ENCODE results near the gene EDN2.

The EDN2 gene

GRCh38 chr1:41450747-41451285 lies 33.7 kb downstream of the EDN2 start:
- no peak for TF ChIP-seq CTCF (IDR thresholded peaks at IDR 0.05)
- no peak overlapping the region for H3K4me3 ChIP-seq (ENCODE audit: low read depth in 1 of 2, low read length in 1 of 2)

GRCh38 chr1:41449326-41449921 lies 35.1 kb downstream of the EDN2 start:
- peaks cover 4% of the 10 kb centered on the region for H3K9me3 ChIP-seq
- no peaks in the 10 kb centered on the region for H3K36me3 ChIP-seq
- H3K27ac ChIP-seq, result no peak overlapping the region
- no peaks in the 10 kb centered on the region for H3K4me1 ChIP-seq (ENCODE audit: control insufficient read depth in 1 of 2, insufficient read depth in 1 of 2, low read depth in 1 of 2, low read length in 1 of 2)
- TF ChIP-seq CTCF (IDR thresholded peaks at IDR 0.05), result no peak
- no peaks in the 10 kb centered on the region for H3K27me3 ChIP-seq
- no peak overlapping the region for H3K4me3 ChIP-seq (ENCODE audit: low read depth in 1 of 2, low read length in 1 of 2)

More at GRCh38 chr1:41450747-41451285, 33.7 kb downstream of the EDN2 start:
- no peaks in the 10 kb centered on the region for H3K9me3 ChIP-seq
- no peak overlapping the region for H3K27ac ChIP-seq
- no peaks in the 10 kb centered on the region for H3K36me3 ChIP-seq
- H3K27me3 ChIP-seq, result no peaks in the 10 kb centered on the region
- H3K4me1 ChIP-seq (ENCODE audit: control insufficient read depth in 1 of 2, insufficient read depth in 1 of 2, low read depth in 1 of 2, low read length in 1 of 2), result no peaks in the 10 kb centered on the region

- Histone ChIP-seq H3K4me3 (ENCODE audit: low read depth in 1 of 2, low read length in 1 of 2) (no peak overlapping the region), H3K36me3 (no peaks in the 10 kb centered on the region), H3K9me3 (peaks cover 7% of the 10 kb centered on the region), H3K27me3 (no peaks in the 10 kb centered on the region), H3K4me1 (ENCODE audit: control insufficient read depth in 1 of 2, insufficient read depth in 1 of 2, low read depth in 1 of 2, low read length in 1 of 2) (no peaks in the 10 kb centered on the region), H3K27ac (no peak overlapping the region)
- TF ChIP-seq CTCF (IDR thresholded peaks at IDR 0.05), result no peak
Measured at GRCh38 chr1:41448821-41449220, 35.7 kb downstream of the EDN2 start.

- Histone ChIP-seq H3K27me3 (no peaks in the 10 kb centered on the region), H3K27ac (no peak overlapping the region), H3K9me3 (peaks cover 7% of the 10 kb centered on the region), H3K4me3 (ENCODE audit: low read depth in 1 of 2, low read length in 1 of 2) (no peak overlapping the region), H3K36me3 (no peaks in the 10 kb centered on the region), H3K4me1 (ENCODE audit: control insufficient read depth in 1 of 2, insufficient read depth in 1 of 2, low read depth in 1 of 2, low read length in 1 of 2) (no peaks in the 10 kb centered on the region)
- TF ChIP-seq CTCF (IDR thresholded peaks at IDR 0.05), result no peak
Measured at GRCh38 chr1:41447995-41448770, 36.3 kb downstream of the EDN2 start.

GRCh38 chr1:41446851-41447610 lies 37.5 kb downstream of the EDN2 start:
- Histone ChIP-seq H3K4me3 (ENCODE audit: low read depth in 1 of 2, low read length in 1 of 2) (no peak overlapping the region), H3K36me3 (no peaks in the 10 kb centered on the region), H3K9me3 (peaks cover 7% of the 10 kb centered on the region), H3K4me1 (ENCODE audit: control insufficient read depth in 1 of 2, insufficient read depth in 1 of 2, low read depth in 1 of 2, low read length in 1 of 2) (no peaks in the 10 kb centered on the region), H3K27me3 (no peaks in the 10 kb centered on the region), H3K27ac (no peak overlapping the region)
- no peak for TF ChIP-seq CTCF (IDR thresholded peaks at IDR 0.05)
